ENCODE data around the gene NDOR1.

The NDOR1 gene

DNA sequence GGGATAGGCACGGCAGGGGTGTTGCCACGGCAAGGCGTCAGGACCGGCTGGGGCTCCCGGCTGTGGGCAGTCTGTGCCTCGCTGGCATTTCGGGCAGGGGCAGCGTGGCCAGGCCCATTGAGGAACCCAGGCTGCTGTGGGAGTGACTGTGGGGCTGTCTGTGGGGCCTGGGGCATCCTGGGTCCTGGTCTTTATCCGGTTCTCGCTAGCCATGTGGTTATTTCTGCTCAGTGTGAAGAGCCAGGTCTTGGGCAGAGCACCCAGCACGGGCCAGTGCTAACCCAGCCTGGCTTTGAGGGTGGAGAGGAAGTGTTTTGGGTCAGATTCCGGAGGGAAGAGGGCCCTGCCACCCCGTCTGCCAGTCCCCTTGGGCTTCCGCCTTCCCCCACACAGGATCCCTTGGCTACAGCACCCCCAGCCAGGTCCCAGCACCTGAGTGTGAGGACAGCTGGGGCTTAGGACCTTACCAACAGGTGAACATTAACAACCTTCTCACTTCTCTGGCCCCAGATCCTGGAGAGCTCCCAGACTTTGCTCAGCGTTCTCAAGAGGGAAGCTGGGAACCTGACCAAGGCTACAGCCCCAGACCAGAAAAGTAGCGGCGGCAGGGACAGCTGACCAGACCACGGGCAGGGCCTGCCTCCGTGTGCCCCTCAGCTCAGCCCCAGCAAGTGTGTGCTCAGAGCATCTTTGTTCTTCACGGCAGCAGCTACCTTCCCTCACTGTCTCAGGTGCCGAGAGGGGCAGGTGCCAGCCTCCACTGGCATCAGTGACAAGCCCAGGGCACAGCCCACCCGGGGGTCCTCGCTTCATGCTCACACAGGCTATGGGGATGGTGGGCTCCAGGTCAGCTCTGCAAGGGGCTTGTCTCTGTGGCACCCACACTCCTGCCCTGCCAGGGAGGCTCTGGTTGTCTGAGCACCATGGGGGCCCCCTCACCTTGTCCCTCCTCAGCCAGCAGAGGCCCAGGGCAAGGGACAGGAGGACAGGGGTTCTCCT, 15.9 kb upstream of the NDOR1 start:
- Histone ChIP-seq H3K4me3 (ENCODE audit: control insufficient read depth in 1 of 7, extremely low read depth in 1 of 7, insufficient read depth in 4 of 7, low read depth in 2 of 7, low read length in 6 of 7) (peak overlapping the region; percentile 90 to 99 (median 96)), H3K36me3 (ENCODE audit: control insufficient read depth in 4 of 4, insufficient read depth in 4 of 4, low read length in 3 of 4) (peaks cover 5 to 61% (median 29%) of the 10 kb centered on the region in 4 experiments), H3K4me1 (ENCODE audit: control extremely low read depth in 1 of 4, control insufficient read depth in 4 of 4, insufficient read depth in 4 of 4, low read length in 3 of 4) (peaks cover 3 to 39% (median 36%) of the 10 kb centered on the region in 4 experiments), H3K9me3 (ENCODE audit: control extremely low read depth in 1 of 5, control insufficient read depth in 4 of 5, insufficient read depth in 2 of 5, low read depth in 1 of 5, low read length in 4 of 5) (no peaks in the 10 kb centered on the region), H3K27ac (ENCODE audit: insufficient read depth in 1 of 2, low read depth in 1 of 2, low read length in 2 of 2, poor library complexity in 1 of 2, severe bottlenecking in 2 of 2) (peak overlapping the region; percentile 68 to 90), H3K27me3 (replicated peaks in 2 of 5; ENCODE audit: control insufficient read depth in 4 of 5, insufficient read depth in 5 of 5, low read length in 4 of 5) (no peaks in the 10 kb centered on the region)
- WGBS (ENCODE audit: insufficient coverage), result 57% methylated on average over 14 of the region's 23 CpGs
- ChIA-PET POLR2A (interaction anchor here (0.7 to 2.0 kb wide), 4 partner anchors 11 to 35 kb away, joined by 3 to 6 read pairs (median 4); partner anchors contain the start of genes CYSRT1 and TPRN), CTCF (interaction anchor here (0.6 to 6.1 kb wide), 18 partner anchors 9 to 60 kb away, joined by 3 to 33 read pairs (median 4); partner anchors contain the start of genes CYSRT1, LRRC26, RNF208 and RNF224)
- DNase-seq, result no peak

DNA sequence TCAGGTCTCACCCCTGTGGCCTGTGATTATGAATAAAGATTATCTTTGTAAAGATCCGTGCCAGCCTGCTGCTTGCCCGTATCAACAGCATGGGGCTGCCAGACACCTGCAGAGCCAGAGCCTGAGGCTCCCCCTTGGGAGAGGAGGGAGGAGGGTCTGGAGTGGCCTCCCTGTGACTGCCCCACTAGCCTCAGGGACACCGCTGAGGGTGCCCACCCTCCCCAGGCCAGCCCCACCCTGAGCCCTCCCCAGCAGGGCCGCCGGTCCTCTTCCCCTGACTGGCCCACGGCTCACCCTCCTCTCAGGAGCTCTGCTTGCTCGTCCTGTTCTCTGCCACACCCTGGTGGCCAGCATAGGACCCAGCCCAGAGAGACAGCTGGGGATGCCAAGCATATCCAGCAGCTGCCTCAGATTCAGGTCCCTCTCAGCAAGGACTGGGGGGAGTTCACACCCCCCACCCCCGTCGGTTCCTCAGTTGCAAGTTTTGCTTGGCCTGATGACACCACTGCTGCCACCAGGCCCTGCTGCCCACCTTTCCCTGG, 15.1 kb upstream of the NDOR1 start:
- Histone ChIP-seq H3K27me3 (replicated peaks in 2 of 5; ENCODE audit: control insufficient read depth in 4 of 5, insufficient read depth in 5 of 5, low read length in 4 of 5) (no peaks in the 10 kb centered on the region), H3K36me3 (ENCODE audit: control insufficient read depth in 4 of 4, insufficient read depth in 4 of 4, low read length in 3 of 4) (peaks cover 5 to 53% (median 26%) of the 10 kb centered on the region in 4 experiments), H3K27ac (ENCODE audit: insufficient read depth in 1 of 2, low read depth in 1 of 2, low read length in 2 of 2, poor library complexity in 1 of 2, severe bottlenecking in 2 of 2) (peak overlapping the region in 1 of 2 experiments; percentile 90), H3K4me1 (ENCODE audit: control extremely low read depth in 1 of 4, control insufficient read depth in 4 of 4, insufficient read depth in 4 of 4, low read length in 3 of 4) (peaks cover 3 to 39% (median 36%) of the 10 kb centered on the region in 4 experiments), H3K4me3 (ENCODE audit: control insufficient read depth in 1 of 7, extremely low read depth in 1 of 7, insufficient read depth in 4 of 7, low read depth in 2 of 7, low read length in 6 of 7) (peak overlapping the region in 2 of 7 experiments; percentile 98 to 99), H3K9me3 (ENCODE audit: control extremely low read depth in 1 of 5, control insufficient read depth in 4 of 5, insufficient read depth in 2 of 5, low read depth in 1 of 5, low read length in 4 of 5) (no peaks in the 10 kb centered on the region)
- POLR2A ChIA-PET, result no interaction called here
- 95% methylated on average over 9 of the region's 9 CpGs for WGBS (ENCODE audit: insufficient coverage)
- no peak for DNase-seq
- CTCF ChIA-PET, result interaction anchor here (0.8 to 6.1 kb wide), 10 partner anchors 8 to 59 kb away, joined by 3 to 33 read pairs (median 6); partner anchors contain the start of genes LRRC26, RNF208, RNF224 and TMEM210

DNA sequence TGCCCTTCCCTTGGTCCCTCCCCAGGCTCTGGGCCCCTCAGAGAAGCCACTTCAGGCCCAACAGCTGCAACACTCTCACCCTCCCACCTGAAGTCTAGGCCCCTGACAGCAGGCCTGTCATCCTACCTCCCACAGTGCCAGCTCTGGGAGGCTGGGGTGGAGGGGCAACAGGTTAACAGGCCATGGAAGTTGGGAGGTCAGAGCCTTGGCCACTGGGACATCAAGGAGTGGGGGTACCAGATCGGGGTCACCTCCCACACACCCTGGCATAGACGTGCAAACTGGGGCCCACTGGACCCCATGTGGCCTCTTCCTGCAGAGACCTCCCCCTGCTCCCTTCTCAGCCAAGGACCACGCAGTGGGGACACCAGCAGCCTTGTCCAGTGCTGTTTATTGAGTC, 14.3 kb upstream of the NDOR1 start:
- ChIA-PET POLR2A (no interaction called here), CTCF (interaction anchor here (1.0 to 6.1 kb wide), 2 partner anchors 15 to 45 kb away, joined by 3 to 33 read pairs; no protein-coding TSS in a partner anchor)
- H3K27ac ChIP-seq (ENCODE audit: insufficient read depth in 1 of 2, low read depth in 1 of 2, low read length in 2 of 2, poor library complexity in 1 of 2, severe bottlenecking in 2 of 2), result no peak overlapping the region
- no peaks in the 10 kb centered on the region for H3K9me3 ChIP-seq (ENCODE audit: control extremely low read depth in 1 of 5, control insufficient read depth in 4 of 5, insufficient read depth in 2 of 5, low read depth in 1 of 5, low read length in 4 of 5)
- H3K4me1 ChIP-seq (ENCODE audit: control extremely low read depth in 1 of 4, control insufficient read depth in 4 of 4, insufficient read depth in 4 of 4, low read length in 3 of 4), result peaks cover 3 to 39% (median 36%) of the 10 kb centered on the region in 4 experiments
- WGBS (ENCODE audit: insufficient coverage), result 77% methylated on average over 3 of the region's 3 CpGs
- H3K4me3 ChIP-seq (ENCODE audit: control insufficient read depth in 1 of 7, extremely low read depth in 1 of 7, insufficient read depth in 4 of 7, low read depth in 2 of 7, low read length in 6 of 7), result no peak overlapping the region
- no peaks in the 10 kb centered on the region for H3K27me3 ChIP-seq (replicated peaks in 2 of 5; ENCODE audit: control insufficient read depth in 4 of 5, insufficient read depth in 5 of 5, low read length in 4 of 5)
- DNase-seq, result no peak
- peaks cover 5 to 44% (median 19%) of the 10 kb centered on the region in 4 experiments for H3K36me3 ChIP-seq (ENCODE audit: control insufficient read depth in 4 of 4, insufficient read depth in 4 of 4, low read length in 3 of 4)

DNA sequence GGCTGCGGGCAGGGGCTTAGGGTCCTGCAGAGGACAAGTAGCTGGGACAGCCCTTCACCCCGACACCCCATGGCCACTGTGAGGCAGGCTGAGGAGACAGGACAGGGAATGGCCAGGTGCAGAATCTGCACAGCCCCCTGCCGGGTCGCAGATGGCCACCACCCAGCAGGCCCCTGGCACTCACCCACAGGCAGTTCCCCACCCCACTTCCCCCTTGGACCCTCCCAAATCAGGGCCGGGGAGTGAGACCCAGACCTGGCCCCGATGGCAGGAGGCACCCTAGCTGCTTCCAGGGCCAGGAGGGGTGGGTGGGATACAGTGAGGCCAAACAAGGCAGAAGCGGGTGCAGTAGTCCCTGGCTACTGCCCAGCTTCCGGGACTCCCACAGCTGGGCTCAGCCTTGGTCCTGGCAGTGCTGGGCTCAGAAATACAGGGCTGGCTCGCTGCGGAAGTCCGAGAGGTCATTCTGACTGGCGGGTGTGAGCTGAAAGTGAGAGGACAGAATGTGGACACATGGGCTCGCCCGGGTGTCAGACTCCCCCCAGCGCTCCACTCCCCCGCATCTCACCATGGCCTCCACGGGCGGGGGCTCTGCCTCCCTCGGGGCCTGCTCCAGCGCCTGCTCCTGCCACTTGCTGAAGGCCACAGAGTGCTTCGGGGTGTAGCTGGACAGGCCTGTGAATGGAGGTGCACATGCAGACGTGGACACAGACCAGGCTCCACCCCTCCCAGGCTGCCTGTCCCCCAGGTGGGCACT, 13.6 kb upstream of the NDOR1 start:
- DNase-seq, result no peak
- H3K36me3 ChIP-seq (ENCODE audit: control insufficient read depth in 4 of 4, insufficient read depth in 4 of 4, low read length in 3 of 4), result peaks cover 4 to 38% (median 15%) of the 10 kb centered on the region in 4 experiments
- H3K4me3 ChIP-seq (ENCODE audit: control insufficient read depth in 1 of 7, extremely low read depth in 1 of 7, insufficient read depth in 4 of 7, low read depth in 2 of 7, low read length in 6 of 7), result no peak overlapping the region
- WGBS (ENCODE audit: insufficient coverage), result 98% methylated on average over 13 of the region's 22 CpGs
- H3K4me1 ChIP-seq (ENCODE audit: control extremely low read depth in 1 of 4, control insufficient read depth in 4 of 4, insufficient read depth in 4 of 4, low read length in 3 of 4), result peaks cover 3 to 32% (median 30%) of the 10 kb centered on the region in 4 experiments
- H3K27ac ChIP-seq (ENCODE audit: insufficient read depth in 1 of 2, low read depth in 1 of 2, low read length in 2 of 2, poor library complexity in 1 of 2, severe bottlenecking in 2 of 2), result no peak overlapping the region
- no peaks in the 10 kb centered on the region for H3K27me3 ChIP-seq (replicated peaks in 2 of 5; ENCODE audit: control insufficient read depth in 4 of 5, insufficient read depth in 5 of 5, low read length in 4 of 5)
- POLR2A ChIA-PET, result no interaction called here
- H3K9me3 ChIP-seq (ENCODE audit: control extremely low read depth in 1 of 5, control insufficient read depth in 4 of 5, insufficient read depth in 2 of 5, low read depth in 1 of 5, low read length in 4 of 5), result no peaks in the 10 kb centered on the region
- CTCF ChIA-PET, result interaction anchor here (1.0 to 6.1 kb wide), 5 partner anchors 12 to 45 kb away, joined by 3 to 33 read pairs (median 5); partner anchors contain the start of gene RNF224

DNA sequence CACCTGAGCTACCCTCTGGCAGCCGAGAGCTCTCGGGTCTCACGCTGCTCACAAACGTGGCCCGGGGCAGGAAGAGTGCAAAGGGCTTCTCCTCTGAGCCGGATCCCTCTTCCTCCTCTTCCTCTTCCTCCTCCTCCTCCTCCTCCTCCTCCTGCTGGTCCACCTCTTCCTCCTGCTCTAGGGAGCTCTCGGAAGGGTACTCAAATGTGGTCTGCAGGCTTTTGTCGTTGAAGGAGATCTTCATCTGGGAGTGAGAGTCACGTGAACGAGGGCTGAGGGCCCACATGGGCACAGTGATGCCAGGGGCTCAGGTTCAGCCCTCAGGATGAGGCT, 13.1 kb upstream of the NDOR1 start:
- ChIA-PET CTCF (interaction anchor here (1.3 to 2.5 kb wide), 3 partner anchors 12 to 34 kb away, joined by 3 to 12 read pairs (median 5); partner anchors contain the start of gene RNF224), POLR2A (interaction anchor here (0.6 kb wide), 1 partner anchor 357 kb away, joined by 7 read pairs; no protein-coding TSS in a partner anchor)
- WGBS (ENCODE audit: insufficient coverage), result 98% methylated on average over 10 of the region's 10 CpGs
- no peak overlapping the region for H3K27ac ChIP-seq (ENCODE audit: insufficient read depth in 1 of 2, low read depth in 1 of 2, low read length in 2 of 2, poor library complexity in 1 of 2, severe bottlenecking in 2 of 2)
- DNase-seq, result no peak
- H3K4me3 ChIP-seq (ENCODE audit: control insufficient read depth in 1 of 7, extremely low read depth in 1 of 7, insufficient read depth in 4 of 7, low read depth in 2 of 7, low read length in 6 of 7), result no peak overlapping the region
- no peaks in the 10 kb centered on the region for H3K9me3 ChIP-seq (ENCODE audit: control extremely low read depth in 1 of 5, control insufficient read depth in 4 of 5, insufficient read depth in 2 of 5, low read depth in 1 of 5, low read length in 4 of 5)
- peaks cover 0 to 35% (median 14%) of the 10 kb centered on the region in 4 experiments for H3K36me3 ChIP-seq (ENCODE audit: control insufficient read depth in 4 of 4, insufficient read depth in 4 of 4, low read length in 3 of 4)
- H3K27me3 ChIP-seq (replicated peaks in 2 of 5; ENCODE audit: control insufficient read depth in 4 of 5, insufficient read depth in 5 of 5, low read length in 4 of 5), result no peaks in the 10 kb centered on the region
- peaks cover 3 to 27% (median 25%) of the 10 kb centered on the region in 4 experiments for H3K4me1 ChIP-seq (ENCODE audit: control extremely low read depth in 1 of 4, control insufficient read depth in 4 of 4, insufficient read depth in 4 of 4, low read length in 3 of 4)

DNA sequence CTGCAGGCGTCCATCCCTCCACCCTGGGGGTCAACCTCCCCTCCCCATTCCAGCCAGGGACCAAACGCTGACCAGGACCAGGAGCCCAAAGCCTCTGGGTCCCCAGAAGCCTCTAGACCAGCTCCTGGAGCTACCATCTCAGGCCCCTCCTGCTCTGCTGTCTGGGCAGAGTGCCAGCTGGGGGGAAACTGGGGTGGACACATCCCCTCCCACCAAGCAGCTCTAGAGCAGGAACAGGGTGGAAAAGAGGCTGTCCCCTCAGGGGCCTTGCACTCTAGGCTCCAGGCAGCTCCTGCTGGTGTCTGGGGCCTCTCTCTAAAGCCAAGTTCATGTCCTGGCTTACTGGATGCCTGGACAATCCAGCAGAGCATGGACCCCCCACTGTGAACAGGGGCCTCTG, 12.6 kb upstream of the NDOR1 start:
- peaks cover 0 to 35% (median 14%) of the 10 kb centered on the region in 4 experiments for H3K36me3 ChIP-seq (ENCODE audit: control insufficient read depth in 4 of 4, insufficient read depth in 4 of 4, low read length in 3 of 4)
- H3K27me3 ChIP-seq (replicated peaks in 2 of 5; ENCODE audit: control insufficient read depth in 4 of 5, insufficient read depth in 5 of 5, low read length in 4 of 5), result no peaks in the 10 kb centered on the region
- ChIA-PET POLR2A (interaction anchor here (0.6 kb wide), 1 partner anchor 358 kb away, joined by 7 read pairs; no protein-coding TSS in a partner anchor), CTCF (interaction anchor here (1.3 to 2.5 kb wide), 3 partner anchors 11 to 34 kb away, joined by 3 to 12 read pairs (median 5); partner anchors contain the start of gene RNF224)
- H3K9me3 ChIP-seq (ENCODE audit: control extremely low read depth in 1 of 5, control insufficient read depth in 4 of 5, insufficient read depth in 2 of 5, low read depth in 1 of 5, low read length in 4 of 5), result no peaks in the 10 kb centered on the region
- DNase-seq, result no peak
- H3K4me3 ChIP-seq (ENCODE audit: control insufficient read depth in 1 of 7, extremely low read depth in 1 of 7, insufficient read depth in 4 of 7, low read depth in 2 of 7, low read length in 6 of 7), result no peak overlapping the region
- no peak overlapping the region for H3K27ac ChIP-seq (ENCODE audit: insufficient read depth in 1 of 2, low read depth in 1 of 2, low read length in 2 of 2, poor library complexity in 1 of 2, severe bottlenecking in 2 of 2)
- H3K4me1 ChIP-seq (ENCODE audit: control extremely low read depth in 1 of 4, control insufficient read depth in 4 of 4, insufficient read depth in 4 of 4, low read length in 3 of 4), result peaks cover 3 to 25% (median 21%) of the 10 kb centered on the region in 4 experiments
- 100% methylated on average over 1 of the region's 2 CpGs for WGBS (ENCODE audit: insufficient coverage)

Measured in common myeloid progenitor, CD34-positive (primary cell).